H1 (cell line): ENCODE measurements around the gene NPTN. TPM values are rescaled to one million over a fixed set of nuclear protein-coding genes. Genes with fewer than 3 reads are reported as not detected.

Experiments used
- CTCF ChIA-PET: fragments of 300-600 bp; sonication (Branson Sonifier 250); formaldehyde crosslinking; loops from one replicate; lab custom pipeline; 2021; ENCODE audit not compliant: partially characterized antibody; lab: Charles Lee
- POLR2A ChIA-PET: fragments of 300-600 bp; sonication (Branson Sonifier 250); formaldehyde crosslinking; loops from one replicate; lab custom pipeline; 2021; ENCODE audit warnings: inconsistent platforms; ENCODE audit not compliant: partially characterized antibody; lab: Charles Lee
- DNase-seq, 2 experiments: peaks; one replicate each; pipeline versions ENCODE4 v3.0.0 to v3.0.0-alpha.2; 2010 to 2022; ENCODE audit warnings: low spot score in 2 of 2, low read depth in 1 of 2, mixed read lengths in 1 of 2
- FAIRE-seq: peaks from 2 replicates; lab custom pipeline; 2011; peaks lifted over from hg19 to GRCh38; lab: Jason Lieb, UNC
- H2AFZ ChIP-seq: 2 replicates; pipeline ENCODE4 v1.8.1; 2012; ENCODE audit warnings: low read length, inconsistent platforms
- H2AK5ac ChIP-seq: 2 replicates; pipeline ENCODE4 v1.6.1; 2013; ENCODE audit warnings: low read depth, low read length
- H2BK120ac ChIP-seq: replicated peaks from 2 replicates; pipeline ENCODE3; 2013; ENCODE audit warnings: low read depth, low read length, inconsistent platforms
- H2BK12ac ChIP-seq: 2 replicates; pipeline ENCODE4 v1.6.1; 2013; ENCODE audit warnings: low read depth, low read length
- H2BK15ac ChIP-seq: 2 replicates; pipeline ENCODE4 v1.6.1; 2013; ENCODE audit warnings: low read length
- H2BK20ac ChIP-seq: 2 replicates; pipeline ENCODE4 v1.6.1; 2013; ENCODE audit warnings: low read length
- H2BK5ac ChIP-seq: 2 replicates; pipeline ENCODE4 v1.6.1; 2013; ENCODE audit warnings: low read depth, low read length
- H3K14ac ChIP-seq: 2 replicates; pipeline ENCODE4 v1.6.1; 2013; ENCODE audit warnings: inconsistent platforms; ENCODE audit not compliant: insufficient read length
- H3K18ac ChIP-seq: 2 replicates; pipeline ENCODE4 v1.6.1; 2013; ENCODE audit warnings: low read length; ENCODE audit errors: extremely low read depth
- H3K23ac ChIP-seq: 2 replicates; pipeline ENCODE4 v1.6.1; 2013; ENCODE audit warnings: inconsistent platforms; ENCODE audit not compliant: insufficient read length
- H3K23me2 ChIP-seq: 2 replicates; pipeline ENCODE4 v1.6.1; 2013; ENCODE audit warnings: low read depth, low read length
- H3K27ac ChIP-seq: 2 replicates; pipeline ENCODE4 v1.6.1; 2011; ENCODE audit warnings: low read depth, low read length, inconsistent platforms
- H3K27me3 ChIP-seq, 4 experiments: replicated peaks in 1 of 4; 1 replicate in 1 of 4; 2 replicates in 3 of 4; pipeline versions ENCODE4 v1.6.1 to v1.8.1; 2011 to 2013; ENCODE audit warnings: low read length in 3 of 4, mild to moderate bottlenecking in 3 of 4, inconsistent platforms in 2 of 4, mixed read lengths in 2 of 4, moderate library complexity in 1 of 4; ENCODE audit not compliant: control insufficient read depth in 3 of 4, insufficient read depth in 3 of 4; ENCODE audit errors: extremely low read depth in 1 of 4
- H3K36me3 ChIP-seq, 4 experiments: 2 replicates each; pipeline versions ENCODE4 v1.6.1 to v1.8.1; 2011 to 2013; ENCODE audit warnings: mild to moderate bottlenecking in 4 of 4, low read length in 3 of 4, moderate library complexity in 2 of 4, control low read depth in 1 of 4, inconsistent platforms in 1 of 4; ENCODE audit not compliant: insufficient read depth in 4 of 4, control insufficient read depth in 2 of 4
- H3K4ac ChIP-seq: replicated peaks from 2 replicates; pipeline ENCODE3; 2013; ENCODE audit warnings: low read length, low read depth, mixed read lengths, inconsistent platforms; ENCODE audit not compliant: insufficient read length
- H3K4me1 ChIP-seq, 4 experiments: replicated peaks in 1 of 4; 1 replicate in 1 of 4; 2 replicates in 3 of 4; pipeline versions ENCODE4 v1.6.1 to v1.8.1; 2011 to 2013; ENCODE audit warnings: low read length in 3 of 4, inconsistent platforms in 2 of 4, mixed read lengths in 1 of 4; ENCODE audit not compliant: insufficient read depth in 4 of 4, control insufficient read depth in 3 of 4
- H3K4me2 ChIP-seq, 2 experiments: 2 replicates each; pipeline versions ENCODE4 v1.6.1 to v1.8.1; 2011 to 2013; ENCODE audit warnings: low read depth in 2 of 2, low read length in 2 of 2, control low read depth in 1 of 2, inconsistent platforms in 1 of 2, mild to moderate bottlenecking in 1 of 2; ENCODE audit not compliant: insufficient read depth in 1 of 2
- H3K4me3 ChIP-seq, 4 experiments: fragments of 200-600, 300-600 bp in 1 of 4; sonication (generic), shearing (Covaris generic), sonication (Bioruptor Twin) in 1 of 4; 2 replicates each; pipeline versions ENCODE4 v1.5.1 to v1.8.1; 2011 to 2016; ENCODE audit warnings: low read length in 4 of 4, low read depth in 3 of 4, control low read depth in 2 of 4, inconsistent platforms in 2 of 4, mild to moderate bottlenecking in 2 of 4, mixed read lengths in 1 of 4, moderate library complexity in 1 of 4; ENCODE audit not compliant: insufficient read depth in 2 of 4; ENCODE audit errors: extremely low read depth in 1 of 4
- H3K56ac ChIP-seq: replicated peaks from 2 replicates; pipeline ENCODE3; 2013; ENCODE audit warnings: low read depth, mild to moderate bottlenecking, mixed read lengths, low read length, inconsistent platforms; ENCODE audit not compliant: insufficient read length
- H3K79me1 ChIP-seq: 2 replicates; pipeline ENCODE4 v1.6.1; 2013; ENCODE audit warnings: low read depth, low read length, control low read depth
- H3K79me2 ChIP-seq, 2 experiments: 2 replicates each; pipeline versions ENCODE4 v1.6.1 to v1.8.1; 2012 to 2013; ENCODE audit warnings: low read length in 2 of 2, mild to moderate bottlenecking in 2 of 2, inconsistent platforms in 1 of 2; ENCODE audit not compliant: insufficient read depth in 2 of 2, control insufficient read depth in 1 of 2
- H3K9ac ChIP-seq, 4 experiments: replicated peaks in 1 of 4; 1 replicate in 1 of 4; 2 replicates in 3 of 4; pipeline versions ENCODE4 v1.6.1 to v1.8.1; 2011 to 2013; ENCODE audit warnings: low read depth in 3 of 4, low read length in 3 of 4, control low read depth in 2 of 4, mild to moderate bottlenecking in 2 of 4, moderate library complexity in 2 of 4, inconsistent platforms in 1 of 4; ENCODE audit errors: extremely low read depth in 1 of 4
- H3K9me3 ChIP-seq, 2 experiments: 2 replicates each; pipeline versions ENCODE4 v1.6.1 to v1.8.1; 2012 to 2013; ENCODE audit warnings: mild to moderate bottlenecking in 2 of 2, moderate library complexity in 2 of 2, control low read depth in 1 of 2, inconsistent platforms in 1 of 2, low read depth in 1 of 2, low read length in 1 of 2, mixed read lengths in 1 of 2; ENCODE audit not compliant: insufficient read depth in 2 of 2
- H4K20me1 ChIP-seq, 2 experiments: replicated peaks in 1 of 2; 2 replicates each; pipeline versions ENCODE3 to v1.8.1; 2011 to 2013; ENCODE audit warnings: inconsistent platforms in 2 of 2, low read length in 2 of 2, mild to moderate bottlenecking in 1 of 2; ENCODE audit not compliant: insufficient read depth in 2 of 2, control insufficient read depth in 1 of 2
- H4K5ac ChIP-seq: 2 replicates; pipeline ENCODE4 v1.6.1; 2013; ENCODE audit warnings: low read length, low read depth, mixed read lengths, inconsistent platforms; ENCODE audit not compliant: insufficient read length
- H4K8ac ChIP-seq: 2 replicates; pipeline ENCODE4 v1.8.0; 2013; ENCODE audit warnings: mild to moderate bottlenecking, moderate library complexity, low read length, inconsistent platforms; ENCODE audit not compliant: insufficient read depth; ENCODE audit errors: extremely low read depth
- H4K91ac ChIP-seq: replicated peaks from 2 replicates; pipeline ENCODE3; 2013; ENCODE audit warnings: low read length, mixed read lengths, inconsistent platforms; ENCODE audit not compliant: insufficient read length
- EP300 ChIP-seq, 2 experiments: IDR thresholded peaks; 1 replicate in 1 of 2; 2 replicates in 1 of 2; pipeline ENCODE4 v1.6.1; 2011 to 2012; ENCODE audit warnings: low read depth in 2 of 2, low read length in 2 of 2, mild to moderate bottlenecking in 2 of 2, borderline replicate concordance in 1 of 2, inconsistent platforms in 1 of 2, moderate library complexity in 1 of 2
- HDAC6 ChIP-seq: IDR thresholded peaks from one replicate; pipeline ENCODE4 v1.7.1; 2012; ENCODE audit warnings: low read depth, mild to moderate bottlenecking, inconsistent platforms, low read length, moderate library complexity
- JUND ChIP-seq: IDR thresholded peaks from 2 replicates; pipeline ENCODE4 v1.6.1; 2011; ENCODE audit warnings: mild to moderate bottlenecking, improper control_type of control experiment, low read length
- KDM4A ChIP-seq: IDR thresholded peaks from one replicate; pipeline ENCODE4 v1.7.1; 2012; ENCODE audit warnings: low read depth, mild to moderate bottlenecking, moderate library complexity, low read length, inconsistent platforms; ENCODE audit not compliant: severe bottlenecking
- USF2 ChIP-seq: IDR thresholded peaks from 2 replicates; pipeline ENCODE4 v1.6.1; 2011; ENCODE audit warnings: low read length, improper control_type of control experiment
- YY1 ChIP-seq: IDR thresholded peaks from 2 replicates; pipeline ENCODE4 v1.6.1; 2011; ENCODE audit warnings: low read depth, mild to moderate bottlenecking, low read length
- WGBS, 2 experiments: shearing (Covaris generic) in 1 of 2; methylation state at CpG; one replicate each; pipeline versions ENCODE4 v1.1.6 to v1.1.7; 2013 to 2015; ENCODE audit warnings: low lambda C conversion rate in 2 of 2, mixed read lengths in 2 of 2, inconsistent platforms in 1 of 2, low coverage in 1 of 2, missing lambda C conversion rate in 1 of 2; ENCODE audit not compliant: insufficient replicate concordance in 2 of 2, insufficient coverage in 1 of 2, insufficient read length in 1 of 2; ENCODE audit errors: extremely low coverage in 1 of 2, missing lambda C conversion rate in 1 of 2; 5-methylcytosine and 5-hydroxymethylcytosine counted together
- polyA plus RNA-seq, 7 experiments: library from polyadenylated mRNA; depleted of rRNA in 3 of 7; stranded (reverse) in 5 of 7; unstranded in 2 of 7; fragments of >200 nt in 5 of 7; fragments of 200-250 nt in 2 of 7; gene quantifications; 1 replicate in 5 of 7; 2 replicates in 1 of 7; 4 replicates in 1 of 7; pipeline versions ENCODE4 v1.2.1 to v1.2.3, GENCODE V29; 2011 to 2013; ENCODE audit warnings: missing spikeins in 2 of 7, mixed read lengths in 2 of 7
- total RNA-seq: library from RNA; stranded (reverse); fragmentation: NEBNext Ultra II Directional; extraction: Animal tissue kit (Norgen Biotek cat#: 25700); gene quantifications from 2 replicates; pipeline ENCODE4 v1.2.1, GENCODE V29; 2021

Gene NPTN
- total and polyA plus RNA-seq, 2 of the 8 experiments (the other 6 are each of a cell fraction or from before 2014, with no cell fraction given): 67.0 to 113 TPM

- no peak overlapping the region for H4K5ac ChIP-seq
- no peak for FAIRE-seq
- TF ChIP-seq EP300 (IDR thresholded peaks at IDR 0.05; ENCODE audit: borderline replicate concordance in 1 of 2, low read depth in 2 of 2, low read length in 2 of 2): no peak
- TF ChIP-seq USF2: no peak
- no peak for TF ChIP-seq JUND
- TF ChIP-seq YY1: no peak
- TF ChIP-seq KDM4A: no peak
- no peak for TF ChIP-seq HDAC6
Observed at GRCh38 chr15:73677733-73678132, 44.5 kb upstream of the NPTN start.

More at GRCh38 chr15:73677733-73678132, 44.5 kb upstream of the NPTN start:
- H2BK120ac ChIP-seq: no peak overlapping the region
- H3K14ac ChIP-seq: no peak overlapping the region
- ChIA-PET CTCF (interaction anchor here (0.6 to 15.1 kb wide), 38 partner anchors 9 to 401 kb away, joined by 3 to 496 read pairs (median 5); partner anchors contain the start of gene NPTN), POLR2A (interaction anchor here (0.6 to 1.8 kb wide), 4 partner anchors 8 to 360 kb away, joined by 3 to 10 read pairs (median 5); no protein-coding TSS in a partner anchor)
- H3K4me1 ChIP-seq: no peaks in the 10 kb centered on the region; a peak in 1 of 7 replicates
- H2AFZ ChIP-seq: no peak overlapping the region; the same call in 1 of the 2 replicates
- no peak overlapping the region for H3K23ac ChIP-seq
- no peak overlapping the region for H3K18ac ChIP-seq
- no peaks in the 10 kb centered on the region for H3K36me3 ChIP-seq
- H2BK5ac ChIP-seq: no peak overlapping the region
- 85% methylated on average over 2 of the region's 2 CpGs; no CpG with 5 or more reads in 1 of the 2 experiments for whole genome bisulfite sequencing, 2 experiments
- no peaks in the 10 kb centered on the region for H3K79me2 ChIP-seq
- no peak overlapping the region for H3K4me3 ChIP-seq
- H3K23me2 ChIP-seq: no peaks in the 10 kb centered on the region
- no peak overlapping the region for H3K27ac ChIP-seq
- no peak overlapping the region for H2AK5ac ChIP-seq
- no peak overlapping the region for H3K4ac ChIP-seq
- no peaks in the 10 kb centered on the region for H3K79me1 ChIP-seq
- no peaks in the 10 kb centered on the region for H3K9me3 ChIP-seq
- no peaks in the 10 kb centered on the region for H4K20me1 ChIP-seq
- no peak overlapping the region for H4K91ac ChIP-seq
- no peaks in the 10 kb centered on the region; a peak in 1 of 7 replicates for H3K27me3 ChIP-seq
- no peak overlapping the region for H2BK12ac ChIP-seq
- H2BK20ac ChIP-seq: no peak overlapping the region
- H2BK15ac ChIP-seq: no peak overlapping the region; the same call in 1 of the 2 replicates
- DNase-seq: no peak
- H4K8ac ChIP-seq: no peak overlapping the region
- H3K4me2 ChIP-seq: no peak overlapping the region
- H3K9ac ChIP-seq: no peak overlapping the region
- H3K56ac ChIP-seq: no peak overlapping the region
